Measurements from ENCODE around the gene CCND1. TPM values are rescaled to one million over a fixed set of nuclear protein-coding genes. Genes with fewer than 3 reads are reported as not detected.

Gene CCND1
- total RNA-seq, 1 donor from 2014 or later, result 82.6 TPM

Other genes starting within 250 kb of the CCND1 start
- gene LINC01488, start 159.5 kb upstream of the CCND1 start, total RNA-seq, result 27.5 TPM
- 7.6 TPM for gene LTO1, start 34.2 kb downstream of the CCND1 start, total RNA-seq
- 0.15 TPM for gene FGF19, start 62.9 kb downstream of the CCND1 start, total RNA-seq
- not detected for gene FGF4, start 134.2 kb downstream of the CCND1 start, total RNA-seq
- not detected for gene FGF3, start 178.3 kb downstream of the CCND1 start, total RNA-seq